ENCODE results near the gene CR1.

Gene CR1

DNA sequence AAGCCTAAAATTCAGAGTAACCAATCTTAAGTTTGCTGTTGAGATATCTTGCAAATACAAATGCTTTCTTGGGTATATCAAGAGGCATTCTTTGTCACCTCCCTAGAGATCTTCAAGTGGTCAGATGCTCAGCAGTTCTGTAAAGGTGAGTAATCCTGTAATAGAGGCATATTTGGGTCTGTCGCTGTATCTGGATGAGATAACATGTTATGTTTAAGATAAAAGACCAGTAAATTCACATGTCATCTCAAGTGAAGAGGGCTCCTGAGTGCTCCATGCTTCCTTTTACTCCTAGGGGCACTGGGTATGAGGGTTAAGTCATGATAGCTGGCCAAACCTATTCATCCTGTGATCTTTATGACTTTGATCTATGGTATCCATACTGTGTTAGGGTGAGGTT, 34.3 kb upstream of the CR1 start:
- no peak overlapping the region for H3K27ac ChIP-seq
- no peak for TF ChIP-seq ZFX (IDR thresholded peaks at IDR 0.05)
- TF ChIP-seq, protein P1, sequence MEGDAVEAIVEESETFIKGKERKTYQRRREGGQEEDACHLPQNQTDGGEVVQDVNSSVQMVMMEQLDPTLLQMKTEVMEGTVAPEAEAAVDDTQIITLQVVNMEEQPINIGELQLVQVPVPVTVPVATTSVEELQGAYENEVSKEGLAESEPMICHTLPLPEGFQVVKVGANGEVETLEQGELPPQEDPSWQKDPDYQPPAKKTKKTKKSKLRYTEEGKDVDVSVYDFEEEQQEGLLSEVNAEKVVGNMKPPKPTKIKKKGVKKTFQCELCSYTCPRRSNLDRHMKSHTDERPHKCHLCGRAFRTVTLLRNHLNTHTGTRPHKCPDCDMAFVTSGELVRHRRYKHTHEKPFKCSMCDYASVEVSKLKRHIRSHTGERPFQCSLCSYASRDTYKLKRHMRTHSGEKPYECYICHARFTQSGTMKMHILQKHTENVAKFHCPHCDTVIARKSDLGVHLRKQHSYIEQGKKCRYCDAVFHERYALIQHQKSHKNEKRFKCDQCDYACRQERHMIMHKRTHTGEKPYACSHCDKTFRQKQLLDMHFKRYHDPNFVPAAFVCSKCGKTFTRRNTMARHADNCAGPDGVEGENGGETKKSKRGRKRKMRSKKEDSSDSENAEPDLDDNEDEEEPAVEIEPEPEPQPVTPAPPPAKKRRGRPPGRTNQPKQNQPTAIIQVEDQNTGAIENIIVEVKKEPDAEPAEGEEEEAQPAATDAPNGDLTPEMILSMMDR (conservative IDR thresholded peaks at IDR 0.05), result no peak

- TF ChIP-seq, protein P1 (conservative IDR thresholded peaks at IDR 0.05), result no peak
- no peak for TF ChIP-seq ZFX (IDR thresholded peaks at IDR 0.05)
- no peak overlapping the region for H3K27ac ChIP-seq
Measured at GRCh38 chr1:207462535-207462934, 33.4 kb upstream of the CR1 start.

DNA sequence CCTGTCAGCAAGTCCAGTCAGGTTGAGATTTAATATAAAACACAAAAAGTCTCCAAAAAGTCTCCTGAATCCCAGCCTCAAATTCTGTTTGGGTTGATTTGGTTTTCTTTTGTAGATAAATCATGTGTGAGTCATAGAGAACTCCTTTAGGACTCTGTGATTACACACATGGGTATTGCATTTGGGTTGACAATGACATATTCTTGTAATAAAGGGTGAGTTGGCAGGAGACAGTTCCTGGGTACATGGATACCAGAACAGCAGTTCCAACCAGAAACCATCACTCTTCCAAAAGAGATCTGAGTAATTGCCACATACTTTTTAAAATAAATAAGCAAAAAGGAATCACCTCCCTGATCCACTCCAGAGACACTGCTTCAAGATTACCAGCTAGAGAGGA, 32.9 kb upstream of the CR1 start:
- TF ChIP-seq ZFX (IDR thresholded peaks at IDR 0.05), result no peak
- TF ChIP-seq, protein P1 (conservative IDR thresholded peaks at IDR 0.05), result no peak
- H3K27ac ChIP-seq, result no peak overlapping the region

GRCh38 chr1:207463571-207463970, 32.4 kb upstream of the CR1 start:
- no peak overlapping the region for H3K27ac ChIP-seq
- TF ChIP-seq ZFX (IDR thresholded peaks at IDR 0.05), result no peak
- TF ChIP-seq, protein P1 (conservative IDR thresholded peaks at IDR 0.05), result no peak

- H3K27ac ChIP-seq, result no peak overlapping the region
- TF ChIP-seq, protein P1 (conservative IDR thresholded peaks at IDR 0.05), result no peak
- no peak for TF ChIP-seq ZFX (IDR thresholded peaks at IDR 0.05)
Measured at GRCh38 chr1:207470927-207471326, 25.0 kb upstream of the CR1 start.

- H3K27ac ChIP-seq, result no peak overlapping the region
- TF ChIP-seq ZFX (IDR thresholded peaks at IDR 0.05), result no peak
- TF ChIP-seq, protein P1 (conservative IDR thresholded peaks at IDR 0.05), result no peak
Measured at GRCh38 chr1:207474210-207474609, 21.7 kb upstream of the CR1 start.

GRCh38 chr1:207486198-207486597, 9.8 kb upstream of the CR1 start:
- H3K27ac ChIP-seq, result no peak overlapping the region
- TF ChIP-seq ZFX (IDR thresholded peaks at IDR 0.05), result no peak
- TF ChIP-seq, protein P1 (conservative IDR thresholded peaks at IDR 0.05), result no peak

Measured in C4-2B (cell line).